ENCODE measurements around the gene SAMD10.

SAMD10 gene

GRCh38 chr20:64010711-64011237 is 31.3 kb upstream of the SAMD10 start:
- TF ChIP-seq CTCF (IDR thresholded peaks at IDR 0.05; ENCODE audit: control extremely low read depth, extremely low read depth, low read depth, missing control alignments): no peak
- POLR2A ChIA-PET: interaction anchor here (1.0 to 1.8 kb wide), 3 partner anchors 14 to 30 kb away, joined by 3 to 6 read pairs (median 3); partner anchors contain the start of gene PRPF6
- no peak for DNase-seq (ENCODE audit: extremely low spot score)
- CTCF ChIA-PET: interaction anchor here (0.7 to 5.4 kb wide), 10 partner anchors 8 to 37 kb away, joined by 3 to 38 read pairs (median 4); partner anchors contain the start of genes C20orf204, PRPF6 and SAMD10

- POLR2A ChIA-PET: interaction anchor here (0.6 to 1.8 kb wide), 4 partner anchors 13 to 29 kb away, joined by 3 to 6 read pairs (median 3); partner anchors contain the start of gene PRPF6
- no peak for DNase-seq (ENCODE audit: extremely low spot score)
- TF ChIP-seq CTCF (IDR thresholded peaks at IDR 0.05; ENCODE audit: control extremely low read depth, extremely low read depth, low read depth, missing control alignments): no peak
- CTCF ChIA-PET: interaction anchor here (0.7 to 5.4 kb wide), 9 partner anchors 8 to 36 kb away, joined by 3 to 38 read pairs (median 4); partner anchors contain the start of genes C20orf204, PRPF6 and SAMD10
Observed at GRCh38 chr20:64009811-64010387, 30.5 kb upstream of the SAMD10 start.

- CTCF ChIA-PET: interaction anchor here (0.8 to 5.4 kb wide), 6 partner anchors 12 to 50 kb away, joined by 3 to 38 read pairs (median 4); partner anchors contain the start of genes PRPF6 and SAMD10
Observed at GRCh38 chr20:64006902-64007301, 27.5 kb upstream of the SAMD10 start.

GRCh38 chr20:64006490-64006889 is 27.0 kb upstream of the SAMD10 start:
- CTCF ChIA-PET: interaction anchor here (0.8 to 5.4 kb wide), 7 partner anchors 11 to 63 kb away, joined by 3 to 38 read pairs (median 3); partner anchors contain the start of genes PRPF6 and SAMD10
- no peak for DNase-seq (ENCODE audit: extremely low spot score)
- POLR2A ChIA-PET: interaction anchor here (0.6 to 1.1 kb wide), 2 partner anchors 20 to 123 kb away, joined by 3 read pairs; no protein-coding TSS in a partner anchor
- TF ChIP-seq CTCF (IDR thresholded peaks at IDR 0.05; ENCODE audit: control extremely low read depth, extremely low read depth, low read depth, missing control alignments): no peak

More at GRCh38 chr20:64006902-64007301, 27.5 kb upstream of the SAMD10 start:
- POLR2A ChIA-PET: interaction anchor here (1.0 to 1.1 kb wide), 2 partner anchors 20 to 26 kb away, joined by 3 read pairs; partner anchors contain the start of gene PRPF6
- DNase-seq (ENCODE audit: extremely low spot score): no peak
- TF ChIP-seq CTCF (IDR thresholded peaks at IDR 0.05; ENCODE audit: control extremely low read depth, extremely low read depth, low read depth, missing control alignments): no peak

GRCh38 chr20:64005394-64005793 is 26.0 kb upstream of the SAMD10 start:
- ChIA-PET POLR2A (no interaction called here), CTCF (interaction anchor here (1.2 to 1.4 kb wide), 2 partner anchors 13 to 62 kb away, joined by 3 read pairs; no protein-coding TSS in a partner anchor)
- no peak for TF ChIP-seq CTCF (IDR thresholded peaks at IDR 0.05; ENCODE audit: control extremely low read depth, extremely low read depth, low read depth, missing control alignments)
- DNase-seq (ENCODE audit: extremely low spot score): no peak

- no peak for TF ChIP-seq CTCF (IDR thresholded peaks at IDR 0.05; ENCODE audit: control extremely low read depth, extremely low read depth, low read depth, missing control alignments)
- ChIA-PET POLR2A (no interaction called here), CTCF (interaction anchor here (0.9 to 2.7 kb wide), 6 partner anchors 9 to 34 kb away, joined by 4 to 13 read pairs (median 6); partner anchors contain the start of gene PRPF6)
- no peak for DNase-seq (ENCODE audit: extremely low spot score)
Observed at GRCh38 chr20:64003960-64004725, 24.7 kb upstream of the SAMD10 start.
